Epithelial cell of proximal tubule (primary cell): ENCODE results near the gene ANKRD33B. TPM values are rescaled to one million over a fixed set of nuclear protein-coding genes. Genes with fewer than 3 reads are reported as not detected.
"Not testable (repeated sequence)": the region's sequence is repeated elsewhere in the genome, so short reads cannot be mapped to it uniquely, and the experiment has no call there.

Source experiments
- DNase-seq: peaks from one replicate; pipeline ENCODE4 v3.0.0-alpha.2; 2011; ENCODE audit warnings: low read depth
- H3K4me3 ChIP-seq: 2 replicates; pipeline ENCODE4 v1.5.1; 2011; ENCODE audit warnings: low read depth, mild to moderate bottlenecking, low read length
- total RNA-seq: library from RNA; depleted of rRNA; stranded (reverse); fragments of >200 nt; gene quantifications from 2 replicates; pipeline ENCODE4 v1.2.3, GENCODE V29; 2015
- TF ChIP-seq, protein P1 (sequence below): conservative IDR thresholded peaks from 2 replicates; pipeline ENCODE4 v1.5.1; 2012; ENCODE audit warnings: low read depth, mild to moderate bottlenecking, low read length

ANKRD33B gene
- total RNA-seq, 1 donor from 2014 or later = 2.3 TPM

- TF ChIP-seq, protein P1, sequence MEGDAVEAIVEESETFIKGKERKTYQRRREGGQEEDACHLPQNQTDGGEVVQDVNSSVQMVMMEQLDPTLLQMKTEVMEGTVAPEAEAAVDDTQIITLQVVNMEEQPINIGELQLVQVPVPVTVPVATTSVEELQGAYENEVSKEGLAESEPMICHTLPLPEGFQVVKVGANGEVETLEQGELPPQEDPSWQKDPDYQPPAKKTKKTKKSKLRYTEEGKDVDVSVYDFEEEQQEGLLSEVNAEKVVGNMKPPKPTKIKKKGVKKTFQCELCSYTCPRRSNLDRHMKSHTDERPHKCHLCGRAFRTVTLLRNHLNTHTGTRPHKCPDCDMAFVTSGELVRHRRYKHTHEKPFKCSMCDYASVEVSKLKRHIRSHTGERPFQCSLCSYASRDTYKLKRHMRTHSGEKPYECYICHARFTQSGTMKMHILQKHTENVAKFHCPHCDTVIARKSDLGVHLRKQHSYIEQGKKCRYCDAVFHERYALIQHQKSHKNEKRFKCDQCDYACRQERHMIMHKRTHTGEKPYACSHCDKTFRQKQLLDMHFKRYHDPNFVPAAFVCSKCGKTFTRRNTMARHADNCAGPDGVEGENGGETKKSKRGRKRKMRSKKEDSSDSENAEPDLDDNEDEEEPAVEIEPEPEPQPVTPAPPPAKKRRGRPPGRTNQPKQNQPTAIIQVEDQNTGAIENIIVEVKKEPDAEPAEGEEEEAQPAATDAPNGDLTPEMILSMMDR = no peak
- no peak overlapping the region for H3K4me3 ChIP-seq
- DNase-seq = no peak
These were observed 74.1 kb downstream of the ANKRD33B start for GRCh38 chr5:10637944-10638343.

- not testable (repeated sequence) for H3K4me3 ChIP-seq, DNase-seq
These were observed 74.9 kb downstream of the ANKRD33B start for GRCh38 chr5:10638723-10639122.

DNA sequence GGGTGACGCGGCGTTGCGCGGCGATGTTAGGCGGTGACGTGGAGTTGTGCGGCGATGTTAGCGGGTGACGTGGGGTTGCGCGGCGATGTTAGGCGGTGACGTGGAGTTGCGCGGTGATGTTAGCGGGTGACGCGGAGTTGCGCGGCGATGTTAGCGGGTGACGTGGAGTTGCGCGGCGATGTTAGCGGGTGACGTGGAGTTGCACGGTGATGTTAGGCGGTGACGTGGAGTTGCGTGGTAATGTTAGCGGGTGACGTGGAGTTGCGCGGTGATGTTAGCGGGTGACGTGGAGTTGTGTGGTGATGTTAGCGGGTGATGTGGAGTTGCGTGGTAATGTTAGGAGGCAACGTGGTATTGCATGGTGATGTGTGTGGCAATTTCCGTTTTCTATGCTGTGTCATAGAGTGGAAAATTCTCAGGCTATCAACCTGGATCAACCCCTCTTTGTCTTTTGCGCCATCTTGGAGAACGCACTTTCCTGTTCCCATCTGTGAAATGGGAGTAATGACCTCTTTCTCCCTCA lies 76.0 kb downstream of the ANKRD33B start:
- TF ChIP-seq, protein P1 = no peak
- H3K4me3 ChIP-seq = no peak overlapping the region
- no peak for DNase-seq

DNA sequence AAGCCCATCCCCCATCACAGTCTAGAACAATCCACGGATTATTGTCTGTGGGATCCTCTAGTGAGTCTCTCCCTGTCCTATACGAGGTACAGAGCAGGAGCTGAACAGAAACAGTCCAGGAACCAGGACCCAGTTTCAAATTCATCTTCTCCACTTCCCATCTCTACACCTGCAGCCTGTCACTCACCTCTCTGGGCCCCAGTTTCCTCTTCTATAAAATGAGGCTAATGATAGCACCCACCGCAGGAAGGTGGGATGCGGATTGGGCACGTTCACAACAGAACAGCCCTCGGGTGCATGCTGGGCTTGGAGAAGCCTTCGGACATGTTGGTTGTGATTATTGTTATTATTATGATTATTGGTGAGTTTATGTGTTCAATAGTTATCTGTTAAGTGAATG lies 78.5 kb downstream of the ANKRD33B start:
- TF ChIP-seq, protein P1 = no peak
- no peak overlapping the region for H3K4me3 ChIP-seq
- DNase-seq = no peak

DNA sequence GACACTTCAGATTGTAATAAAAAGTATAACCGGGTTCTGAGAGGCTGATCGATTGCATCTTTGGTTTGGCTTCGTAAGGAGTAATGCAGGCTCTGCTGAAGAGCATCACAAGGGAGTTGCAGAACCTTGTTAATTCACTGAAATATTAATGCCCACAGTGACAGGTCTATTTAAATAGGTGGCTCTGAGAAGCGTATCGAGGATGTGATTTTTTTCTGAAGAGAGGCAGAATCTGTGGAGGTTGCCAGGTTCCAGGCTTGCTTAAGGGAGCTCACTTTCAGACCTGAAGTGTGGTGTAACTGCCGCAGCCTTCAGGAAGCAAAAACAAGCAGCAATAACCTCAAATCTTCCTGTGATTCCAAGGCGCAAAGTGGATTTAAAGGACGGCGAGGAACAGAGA lies 80.3 kb downstream of the ANKRD33B start:
- no peak overlapping the region for H3K4me3 ChIP-seq
- no peak for DNase-seq
- TF ChIP-seq, protein P1 = no peak

DNA sequence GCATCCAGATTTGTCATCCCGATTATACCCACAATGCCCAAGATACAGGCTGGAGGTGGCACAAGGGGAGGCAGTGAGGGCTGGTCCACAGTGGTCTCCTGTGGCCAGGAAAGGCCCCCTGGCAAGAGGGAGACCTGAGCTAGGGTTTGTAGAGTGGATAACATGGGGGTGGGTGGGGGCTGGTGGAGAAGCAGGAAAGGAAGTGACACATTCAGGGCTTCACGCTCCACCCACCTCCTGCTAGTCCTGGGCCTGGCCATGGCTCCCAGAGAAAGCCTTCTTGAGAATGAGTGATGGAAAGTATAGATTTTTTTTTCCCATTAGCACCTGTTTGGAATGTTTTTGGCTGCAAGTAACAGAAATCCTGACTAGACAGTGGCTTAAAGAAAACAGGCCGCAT lies 81.3 kb downstream of the ANKRD33B start:
- H3K4me3 ChIP-seq = no peak overlapping the region
- TF ChIP-seq, protein P1 = no peak
- DNase-seq = no peak

GRCh38 chr5:10645671-10646070 lies 81.8 kb downstream of the ANKRD33B start:
- TF ChIP-seq, protein P1 = no peak
- no peak for DNase-seq
- no peak overlapping the region for H3K4me3 ChIP-seq

DNA sequence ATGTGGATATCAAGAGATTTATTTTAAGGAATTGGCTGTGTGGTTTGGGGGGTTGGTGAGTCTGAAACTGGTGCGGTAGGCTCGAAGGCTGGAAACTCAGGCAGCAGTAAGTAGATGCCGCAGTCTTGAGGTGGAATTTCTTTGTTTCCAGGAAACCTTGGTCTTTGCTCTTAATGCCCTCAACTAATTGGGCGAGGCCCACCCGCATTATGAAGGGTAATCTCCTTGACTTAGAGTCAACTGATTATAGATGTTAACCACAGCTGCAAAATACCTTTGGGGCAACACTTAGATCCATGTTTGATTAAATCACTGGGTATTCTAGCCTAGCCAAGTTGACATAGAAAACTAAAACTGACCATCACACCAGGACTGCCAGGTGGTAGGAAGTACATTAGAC lies 83.8 kb downstream of the ANKRD33B start:
- DNase-seq = no peak
- TF ChIP-seq, protein P1 = no peak
- no peak overlapping the region for H3K4me3 ChIP-seq
